Cardiac fibroblast (primary cell): Measurements from ENCODE around the gene C15orf62.

Experiments used
- DNase-seq, 2 donors: peaks; one replicate each; pipeline versions ENCODE4 v3.0.0 to v3.0.0-alpha.2; 2010; ENCODE audit warnings: low read depth in 2 of 2
- H3K4me3 ChIP-seq, 2 donors: replicated peaks in 1 of 2; 1 replicate in 1 of 2; 2 replicates in 1 of 2; pipeline ENCODE4 v1.5.1; 2011; ENCODE audit warnings: low read depth in 2 of 2, low read length in 2 of 2, mild to moderate bottlenecking in 2 of 2, moderate library complexity in 1 of 2
- TF ChIP-seq, protein P1 (sequence below): IDR thresholded peaks from one replicate; pipeline ENCODE4 v1.5.1; 2011; ENCODE audit warnings: low read depth, mild to moderate bottlenecking, low read length, inconsistent platforms

The C15orf62 gene

DNA sequence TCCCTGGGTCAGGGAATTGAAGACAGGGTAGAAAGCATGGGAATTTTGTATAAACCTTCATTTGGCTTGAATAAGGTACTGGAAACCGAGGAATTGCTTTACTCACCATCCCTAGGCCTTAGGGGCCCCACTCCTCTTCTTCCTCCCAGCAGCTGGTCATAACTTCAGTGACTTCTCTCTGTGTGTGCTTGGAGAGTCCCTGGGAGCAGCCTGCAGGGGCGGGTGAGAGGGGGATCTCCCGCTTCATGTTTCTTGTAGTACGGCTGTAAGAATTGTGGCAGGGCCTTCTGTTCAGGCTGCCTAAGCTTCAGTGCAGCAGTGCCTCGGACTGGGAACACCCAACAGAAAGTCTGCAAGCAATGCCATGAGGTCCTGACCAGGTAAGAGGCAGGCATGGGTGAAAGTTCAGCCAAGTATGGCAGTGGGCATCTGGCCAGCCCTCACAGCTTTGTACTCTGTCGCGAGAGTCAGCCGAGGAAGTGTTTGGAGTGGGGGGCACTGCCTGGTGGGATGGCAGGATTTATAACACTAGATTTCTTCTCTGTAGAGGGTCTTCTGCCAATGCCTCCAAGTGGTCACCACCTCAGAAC is 39.2 kb downstream of the C15orf62 start:
- no peak overlapping the region for H3K4me3 ChIP-seq
- TF ChIP-seq, protein P1, sequence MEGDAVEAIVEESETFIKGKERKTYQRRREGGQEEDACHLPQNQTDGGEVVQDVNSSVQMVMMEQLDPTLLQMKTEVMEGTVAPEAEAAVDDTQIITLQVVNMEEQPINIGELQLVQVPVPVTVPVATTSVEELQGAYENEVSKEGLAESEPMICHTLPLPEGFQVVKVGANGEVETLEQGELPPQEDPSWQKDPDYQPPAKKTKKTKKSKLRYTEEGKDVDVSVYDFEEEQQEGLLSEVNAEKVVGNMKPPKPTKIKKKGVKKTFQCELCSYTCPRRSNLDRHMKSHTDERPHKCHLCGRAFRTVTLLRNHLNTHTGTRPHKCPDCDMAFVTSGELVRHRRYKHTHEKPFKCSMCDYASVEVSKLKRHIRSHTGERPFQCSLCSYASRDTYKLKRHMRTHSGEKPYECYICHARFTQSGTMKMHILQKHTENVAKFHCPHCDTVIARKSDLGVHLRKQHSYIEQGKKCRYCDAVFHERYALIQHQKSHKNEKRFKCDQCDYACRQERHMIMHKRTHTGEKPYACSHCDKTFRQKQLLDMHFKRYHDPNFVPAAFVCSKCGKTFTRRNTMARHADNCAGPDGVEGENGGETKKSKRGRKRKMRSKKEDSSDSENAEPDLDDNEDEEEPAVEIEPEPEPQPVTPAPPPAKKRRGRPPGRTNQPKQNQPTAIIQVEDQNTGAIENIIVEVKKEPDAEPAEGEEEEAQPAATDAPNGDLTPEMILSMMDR: no peak

DNA sequence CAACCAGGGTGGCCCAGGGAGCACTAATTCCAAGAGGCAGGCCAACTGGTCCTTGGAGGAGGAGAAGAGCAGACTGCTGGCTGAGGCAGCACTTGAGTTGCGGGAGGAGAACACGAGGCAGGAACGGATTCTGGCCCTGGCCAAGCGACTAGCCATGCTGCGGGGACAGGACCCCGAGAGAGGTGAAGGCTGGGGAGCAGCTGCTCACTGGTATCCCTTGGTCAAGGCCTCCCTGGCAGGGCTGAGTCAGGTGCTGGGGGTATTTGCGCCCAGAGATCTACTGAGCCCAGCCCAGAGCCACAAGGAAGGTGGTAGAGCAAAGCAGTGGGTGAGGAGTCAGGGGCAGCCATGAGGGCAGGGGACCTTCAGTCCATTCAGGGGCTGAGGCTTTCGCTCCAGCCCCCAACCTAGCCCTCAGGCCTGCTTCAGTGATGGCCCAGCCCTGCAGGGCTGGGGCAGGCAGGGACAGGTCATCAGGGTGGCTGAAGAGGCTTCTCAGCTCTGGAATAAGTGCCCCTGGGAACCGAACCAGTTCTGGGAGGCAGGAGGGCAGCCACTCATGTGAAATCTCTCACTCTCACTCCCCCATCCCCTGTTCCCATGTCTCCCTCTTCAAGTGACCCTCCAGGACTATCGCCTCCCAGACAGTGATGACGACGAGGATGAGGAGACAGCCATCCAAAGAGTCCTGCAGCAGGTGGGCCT is 43.1 kb downstream of the C15orf62 start:
- TF ChIP-seq, protein P1: no peak
- no peak overlapping the region for H3K4me3 ChIP-seq
- no peak for DNase-seq

More for the DNA sequence above, 39.2 kb downstream of the C15orf62 start:
- DNase-seq: no peak

GRCh38 chr15:40815042-40815698 is 45.4 kb downstream of the C15orf62 start:
- TF ChIP-seq, protein P1: no peak
- H3K4me3 ChIP-seq: no peak overlapping the region
- peak; percentile 31 to 64 for DNase-seq

- TF ChIP-seq, protein P1: no peak
- no peak overlapping the region for H3K4me3 ChIP-seq
- DNase-seq: no peak
Measured at GRCh38 chr15:40819048-40819447, 49.3 kb downstream of the C15orf62 start.

- no peak overlapping the region for H3K4me3 ChIP-seq
- DNase-seq: no peak
- TF ChIP-seq, protein P1: no peak
Measured at GRCh38 chr15:40821195-40821594, 51.4 kb downstream of the C15orf62 start.
